Stimulated activated CD4-positive, alpha-beta T cell treated with anti-CD3 and anti-CD28 coated beads, TNF-alpha, amount 100 ng/mL, for 48 hours (primary cell): Measurements from ENCODE around the gene IDUA.
A peak's percentile ranks its signal among the peaks of the same experiment; 100 is the strongest.

ENCODE experiments used
- DNase-seq, 3 donors: peaks; one replicate each; pipeline ENCODE4 v3.0.0-alpha.2; 2020; ENCODE audit warnings: low read depth in 3 of 3

IDUA gene

GRCh38 chr4:1030559-1030958, 43.7 kb downstream of the IDUA start:
- DNase-seq, result no peak

GRCh38 chr4:1031346-1031745, 44.5 kb downstream of the IDUA start:
- no peak for DNase-seq

GRCh38 chr4:1031956-1032795, 45.3 kb downstream of the IDUA start:
- no peak for DNase-seq

GRCh38 chr4:1032861-1033260, 46.0 kb downstream of the IDUA start:
- no peak for DNase-seq

GRCh38 chr4:1033840-1034551, 47.2 kb downstream of the IDUA start:
- DNase-seq, result no peak

GRCh38 chr4:1035510-1035909, 48.7 kb downstream of the IDUA start:
- no peak for DNase-seq

- DNase-seq, result no peak
These were observed 49.3 kb downstream of the IDUA start for GRCh38 chr4:1036095-1036494.

GRCh38 chr4:1036976-1037810, 50.3 kb downstream of the IDUA start:
- DNase-seq, result no peak

- no peak for DNase-seq
These were observed 52.2 kb downstream of the IDUA start for GRCh38 chr4:1038948-1039492.

- no peak for DNase-seq
These were observed 52.9 kb downstream of the IDUA start for GRCh38 chr4:1039493-1040343.

GRCh38 chr4:1040344-1041146, 53.7 kb downstream of the IDUA start:
- DNase-seq, result no peak

- DNase-seq, result no peak
These were observed 54.5 kb downstream of the IDUA start for GRCh38 chr4:1041147-1041935.

GRCh38 chr4:1041936-1042330, 55.1 kb downstream of the IDUA start:
- no peak for DNase-seq

- no peak for DNase-seq
These were observed 55.7 kb downstream of the IDUA start for GRCh38 chr4:1042352-1043055.

- DNase-seq, result no peak
These were observed 56.3 kb downstream of the IDUA start for GRCh38 chr4:1043162-1043561.

- peak; percentile 14 to 31 (median 23) for DNase-seq
These were observed 57.0 kb downstream of the IDUA start for GRCh38 chr4:1043651-1044468.

GRCh38 chr4:1044469-1045192, 57.8 kb downstream of the IDUA start:
- no peak for DNase-seq
